Measurements from ENCODE around the gene PTPRJ. TPM values are rescaled to one million over a fixed set of nuclear protein-coding genes. Genes with fewer than 3 reads are reported as not detected.
"Not testable (repeated sequence)": the region's sequence is repeated elsewhere in the genome, so short reads cannot be mapped to it uniquely, and the experiment has no call there.

The PTPRJ gene
- total RNA-seq, 1 donor from 2014 or later, result 6.3 TPM

GRCh38 chr11:48182860-48183526 is 202.6 kb downstream of the PTPRJ start:
- Histone ChIP-seq H3K27ac (ENCODE audit: low read depth, low read length) (no peak overlapping the region), H3K36me3 (ENCODE audit: control insufficient read depth in 3 of 3, insufficient read depth in 3 of 3, low read length in 3 of 3) (no peaks in the 10 kb centered on the region), H3K9ac (ENCODE audit: low read depth in 1 of 3, low read length in 3 of 3) (no peak overlapping the region), H3K4me3 (ENCODE audit: low read length in 3 of 3) (no peak overlapping the region), H3K4me1 (ENCODE audit: control insufficient read depth in 3 of 3, insufficient read depth in 3 of 3, low read length in 3 of 3) (no peaks in the 10 kb centered on the region), H3K27me3 (ENCODE audit: control insufficient read depth in 3 of 3, insufficient read depth in 3 of 3, low read length in 3 of 3) (peaks cover 0 to under 1% (median 0%) of the 10 kb centered on the region in 3 donors), H3K9me3 (ENCODE audit: control insufficient read depth in 3 of 3, low read length in 3 of 3) (no peaks in the 10 kb centered on the region)

- H3K9ac ChIP-seq (ENCODE audit: low read depth in 1 of 3, low read length in 3 of 3), result no peak overlapping the region
- H3K36me3 ChIP-seq (ENCODE audit: control insufficient read depth in 3 of 3, insufficient read depth in 3 of 3, low read length in 3 of 3), result no peaks in the 10 kb centered on the region
- no peaks in the 10 kb centered on the region for H3K9me3 ChIP-seq (ENCODE audit: control insufficient read depth in 3 of 3, low read length in 3 of 3)
- H3K27ac ChIP-seq (ENCODE audit: low read depth, low read length), result no peak overlapping the region
- H3K4me3 ChIP-seq (ENCODE audit: low read length in 3 of 3), result no peak overlapping the region
- H3K4me1 ChIP-seq (ENCODE audit: control insufficient read depth in 3 of 3, insufficient read depth in 3 of 3, low read length in 3 of 3), result no peaks in the 10 kb centered on the region
- no peaks in the 10 kb centered on the region for H3K27me3 ChIP-seq (ENCODE audit: control insufficient read depth in 3 of 3, insufficient read depth in 3 of 3, low read length in 3 of 3)
Measured at GRCh38 chr11:48184452-48184851, 204.1 kb downstream of the PTPRJ start.

GRCh38 chr11:48190906-48191654 is 210.7 kb downstream of the PTPRJ start:
- H3K27ac ChIP-seq (ENCODE audit: low read depth, low read length), result not testable (repeated sequence)

GRCh38 chr11:48193876-48194275 is 213.5 kb downstream of the PTPRJ start:
- Histone ChIP-seq H3K27ac (ENCODE audit: low read depth, low read length) (no peak overlapping the region), H3K4me3 (ENCODE audit: low read length in 3 of 3) (peak overlapping the region in 1 of 3 donors; percentile 38), H3K27me3 (ENCODE audit: control insufficient read depth in 3 of 3, insufficient read depth in 3 of 3, low read length in 3 of 3) (peaks cover 0 to 3% (median 0%) of the 10 kb centered on the region in 3 donors), H3K9ac (ENCODE audit: low read depth in 1 of 3, low read length in 3 of 3) (no peak overlapping the region), H3K4me1 (ENCODE audit: control insufficient read depth in 3 of 3, insufficient read depth in 3 of 3, low read length in 3 of 3) (no peaks in the 10 kb centered on the region), H3K9me3 (ENCODE audit: control insufficient read depth in 3 of 3, low read length in 3 of 3) (peaks cover 0 to 2% (median 0%) of the 10 kb centered on the region in 3 donors), H3K36me3 (ENCODE audit: control insufficient read depth in 3 of 3, insufficient read depth in 3 of 3, low read length in 3 of 3) (no peaks in the 10 kb centered on the region)

More at GRCh38 chr11:48190906-48191654, 210.7 kb downstream of the PTPRJ start:
- H3K4me3 ChIP-seq (ENCODE audit: low read length in 3 of 3); H3K36me3 ChIP-seq (ENCODE audit: control insufficient read depth in 3 of 3, insufficient read depth in 3 of 3, low read length in 3 of 3); H3K9ac ChIP-seq (ENCODE audit: low read depth in 1 of 3, low read length in 3 of 3); H3K4me1 ChIP-seq (ENCODE audit: control insufficient read depth in 3 of 3, insufficient read depth in 3 of 3, low read length in 3 of 3); H3K27me3 ChIP-seq (ENCODE audit: control insufficient read depth in 3 of 3, insufficient read depth in 3 of 3, low read length in 3 of 3); H3K9me3 ChIP-seq (ENCODE audit: control insufficient read depth in 3 of 3, low read length in 3 of 3): not testable (repeated sequence)

GRCh38 chr11:48207881-48208280 is 227.5 kb downstream of the PTPRJ start:
- no peaks in the 10 kb centered on the region for H3K9me3 ChIP-seq (ENCODE audit: control insufficient read depth in 3 of 3, low read length in 3 of 3)
- H3K27me3 ChIP-seq (ENCODE audit: control insufficient read depth in 3 of 3, insufficient read depth in 3 of 3, low read length in 3 of 3), result no peaks in the 10 kb centered on the region
- no peak overlapping the region for H3K9ac ChIP-seq (ENCODE audit: low read depth in 1 of 3, low read length in 3 of 3)
- H3K4me3 ChIP-seq (ENCODE audit: low read length in 3 of 3), result no peak overlapping the region
- no peak overlapping the region for H3K27ac ChIP-seq (ENCODE audit: low read depth, low read length)
- H3K36me3 ChIP-seq (ENCODE audit: control insufficient read depth in 3 of 3, insufficient read depth in 3 of 3, low read length in 3 of 3), result no peaks in the 10 kb centered on the region
- H3K4me1 ChIP-seq (ENCODE audit: control insufficient read depth in 3 of 3, insufficient read depth in 3 of 3, low read length in 3 of 3), result no peaks in the 10 kb centered on the region

GRCh38 chr11:48210052-48210451 is 229.7 kb downstream of the PTPRJ start:
- Histone ChIP-seq H3K9ac (ENCODE audit: low read depth in 1 of 3, low read length in 3 of 3) (no peak overlapping the region), H3K27ac (ENCODE audit: low read depth, low read length) (no peak overlapping the region), H3K4me3 (ENCODE audit: low read length in 3 of 3) (no peak overlapping the region), H3K9me3 (ENCODE audit: control insufficient read depth in 3 of 3, low read length in 3 of 3) (no peaks in the 10 kb centered on the region), H3K36me3 (ENCODE audit: control insufficient read depth in 3 of 3, insufficient read depth in 3 of 3, low read length in 3 of 3) (no peaks in the 10 kb centered on the region), H3K4me1 (ENCODE audit: control insufficient read depth in 3 of 3, insufficient read depth in 3 of 3, low read length in 3 of 3) (no peaks in the 10 kb centered on the region), H3K27me3 (ENCODE audit: control insufficient read depth in 3 of 3, insufficient read depth in 3 of 3, low read length in 3 of 3) (no peaks in the 10 kb centered on the region)

GRCh38 chr11:48216510-48216909 is 236.2 kb downstream of the PTPRJ start, which contains the start of gene OR4B1:
Gene OR4B1 (plus strand): TSS chr11:48216810. CDS start chr11:48216810, 0 bp downstream.
- H3K27me3 ChIP-seq (ENCODE audit: control insufficient read depth in 3 of 3, insufficient read depth in 3 of 3, low read length in 3 of 3), result no peaks in the 10 kb centered on the region
- H3K4me3 ChIP-seq (ENCODE audit: low read length in 3 of 3), result no peak within 1 kb of the TSS
- H3K9ac ChIP-seq (ENCODE audit: low read depth in 1 of 3, low read length in 3 of 3), result no peak within 1 kb of the TSS
- no peaks in the 10 kb centered on the region for H3K9me3 ChIP-seq (ENCODE audit: control insufficient read depth in 3 of 3, low read length in 3 of 3)
- H3K36me3 ChIP-seq (ENCODE audit: control insufficient read depth in 3 of 3, insufficient read depth in 3 of 3, low read length in 3 of 3), result no peaks in the 10 kb centered on the region
- no peaks in the 10 kb centered on the region for H3K4me1 ChIP-seq (ENCODE audit: control insufficient read depth in 3 of 3, insufficient read depth in 3 of 3, low read length in 3 of 3)
- H3K27ac ChIP-seq (ENCODE audit: low read depth, low read length), result no peak within 1 kb of the TSS

Small RNA genes within 50 kb of the gene (small RNA-seq; reads per million reads assigned to genes)
- not detected for gene MIR3161

Other genes starting within 250 kb of the PTPRJ start
- 71.0 TPM for gene FNBP4, start 213.2 kb upstream of the PTPRJ start, total RNA-seq
- gene NUP160, start 132.2 kb upstream of the PTPRJ start, total RNA-seq, result 42.8 TPM
- gene OR4B1, start 236.3 kb downstream of the PTPRJ start, total RNA-seq, result not detected